ENCODE measurements around the gene DUSP6. TPM values are rescaled to one million over a fixed set of nuclear protein-coding genes. Genes with fewer than 3 reads are reported as not detected.

Gene DUSP6
- total RNA-seq, 2 donors from 2014 or later: 30.6 to 36.2 TPM

GRCh38 chr12:89370421-89370831 is 18.1 kb upstream of the DUSP6 start:
- no peak for DNase-seq (ENCODE audit: low spot score)
- Histone ChIP-seq H3K36me3 (no peaks in the 10 kb centered on the region), H3K27ac (no peak overlapping the region), H3K27me3 (replicated peaks; ENCODE audit: insufficient read depth) (no peaks in the 10 kb centered on the region), H3K9me3 (no peaks in the 10 kb centered on the region), H3K4me1 (replicated peaks) (no peaks in the 10 kb centered on the region), H3K4me3 (no peak overlapping the region)
- intact Hi-C loops (cut with DNase I): no loop called here
- TF ChIP-seq CTCF (IDR thresholded peaks at IDR 0.05) (no peak), POLR2AphosphoS5 (IDR thresholded peaks at IDR 0.05) (no peak), POLR2A (IDR thresholded peaks at IDR 0.05) (no peak)
- WGBS: 46% methylated on average over 3 of the region's 3 CpGs

GRCh38 chr12:89369166-89369565 is 16.9 kb upstream of the DUSP6 start:
- Histone ChIP-seq H3K9me3 (no peaks in the 10 kb centered on the region), H3K4me3 (no peak overlapping the region), H3K27me3 (replicated peaks; ENCODE audit: insufficient read depth) (no peaks in the 10 kb centered on the region), H3K36me3 (no peaks in the 10 kb centered on the region), H3K4me1 (replicated peaks) (no peaks in the 10 kb centered on the region), H3K27ac (no peak overlapping the region)
- TF ChIP-seq POLR2A (IDR thresholded peaks at IDR 0.05) (no peak), CTCF (IDR thresholded peaks at IDR 0.05) (no peak), POLR2AphosphoS5 (IDR thresholded peaks at IDR 0.05) (no peak)
- intact Hi-C loops (cut with DNase I): no loop called here
- no peak for DNase-seq (ENCODE audit: low spot score)
- WGBS: 44% methylated on average over 3 of the region's 3 CpGs

- no peaks in the 10 kb centered on the region for H3K9me3 ChIP-seq
- no peaks in the 10 kb centered on the region for H3K36me3 ChIP-seq
- H3K4me1 ChIP-seq (replicated peaks): no peaks in the 10 kb centered on the region
- intact Hi-C loops (cut with DNase I): no loop called here
- H3K4me3 ChIP-seq: no peak overlapping the region
- no peak overlapping the region for H3K27ac ChIP-seq
- WGBS: 46% methylated on average over 4 of the region's 4 CpGs
- TF ChIP-seq POLR2AphosphoS5 (IDR thresholded peaks at IDR 0.05) (no peak), CTCF (IDR thresholded peaks at IDR 0.05) (no peak), POLR2A (IDR thresholded peaks at IDR 0.05) (no peak)
- no peaks in the 10 kb centered on the region for H3K27me3 ChIP-seq (replicated peaks; ENCODE audit: insufficient read depth)
- DNase-seq (ENCODE audit: low spot score): no peak
Measured at GRCh38 chr12:89368391-89368790, 16.1 kb upstream of the DUSP6 start.

- Histone ChIP-seq H3K36me3 (peaks cover 0 to 5% of the 10 kb centered on the region in 2 donors), H3K27me3 (replicated peaks; ENCODE audit: insufficient read depth) (no peaks in the 10 kb centered on the region), H3K4me1 (replicated peaks) (no peaks in the 10 kb centered on the region), H3K27ac (no peak overlapping the region), H3K4me3 (no peak overlapping the region), H3K9me3 (no peaks in the 10 kb centered on the region)
- intact Hi-C loops (cut with DNase I): no loop called here
- DNase-seq (ENCODE audit: low spot score): no peak
- no peak for TF ChIP-seq CTCF (IDR thresholded peaks at IDR 0.05)
- TF ChIP-seq POLR2AphosphoS5 (IDR thresholded peaks at IDR 0.05): no peak
- no peak for TF ChIP-seq POLR2A (IDR thresholded peaks at IDR 0.05)
- WGBS: 87% methylated on average over 3 of the region's 3 CpGs
Measured at GRCh38 chr12:89366676-89367364, 14.5 kb upstream of the DUSP6 start.

- Histone ChIP-seq H3K36me3 (peaks cover 0 to 5% of the 10 kb centered on the region in 2 donors), H3K4me3 (no peak overlapping the region), H3K4me1 (replicated peaks) (no peaks in the 10 kb centered on the region), H3K9me3 (no peaks in the 10 kb centered on the region), H3K27me3 (replicated peaks; ENCODE audit: insufficient read depth) (no peaks in the 10 kb centered on the region), H3K27ac (no peak overlapping the region)
- DNase-seq (ENCODE audit: low spot score): no peak
- intact Hi-C loops (cut with DNase I): no loop called here
- TF ChIP-seq POLR2A (IDR thresholded peaks at IDR 0.05) (no peak), CTCF (IDR thresholded peaks at IDR 0.05) (no peak), POLR2AphosphoS5 (IDR thresholded peaks at IDR 0.05) (no peak)
- WGBS: 77% methylated on average over 2 of the region's 2 CpGs
Measured at GRCh38 chr12:89364631-89365030, 12.3 kb upstream of the DUSP6 start.
